RWPE1 (cell line): Measurements from ENCODE around the gene TRPM2.
"Not testable (repeated sequence)": the region's sequence is repeated elsewhere in the genome, so short reads cannot be mapped to it uniquely, and the experiment has no call there.

Source experiments
- CTCF ChIA-PET: fragments of 350-600 bp; sonication (Branson Sonifier 250); formaldehyde crosslinking; extraction: SDS; loops from one replicate; lab custom pipeline; 2021; lab: Yijun Ruan, JAX
- POLR2A ChIA-PET: fragments of 400-600 bp; formaldehyde crosslinking; extraction: SDS; loops from one replicate; lab custom pipeline; 2020; ENCODE audit warnings: antibody characterized with exemption; ENCODE audit not compliant: low non-redundant PET; lab: Yijun Ruan, JAX
- DNase-seq: peaks from one replicate; pipeline ENCODE4 v3.0.0; 2012; ENCODE audit warnings: low spot score
- H3K27ac ChIP-seq: fragments of 450-650 bp; 2 replicates; pipeline ENCODE4 v1.5.1; 2017
- CTCF ChIP-seq: fragments of 450-650 bp; conservative IDR thresholded peaks from 2 replicates; pipeline ENCODE4 v1.5.1; 2017; ENCODE audit warnings: low read depth, mild to moderate bottlenecking

Gene TRPM2

GRCh38 chr21:44402323-44403105, 49.1 kb downstream of the TRPM2 start:
- DNase-seq = no peak
- POLR2A ChIA-PET = no interaction called here
- H3K27ac ChIP-seq = no peak overlapping the region
- CTCF ChIA-PET = interaction anchor here (0.7 kb wide), 2 partner anchors 92 to 398 kb away, joined by 4 to 6 read pairs; no protein-coding TSS in a partner anchor
- TF ChIP-seq CTCF = no peak

GRCh38 chr21:44403106-44404020, 49.9 kb downstream of the TRPM2 start:
- TF ChIP-seq CTCF = no peak
- H3K27ac ChIP-seq = no peak overlapping the region
- CTCF ChIA-PET = interaction anchor here (0.7 kb wide), 2 partner anchors 93 to 397 kb away, joined by 4 to 6 read pairs; no protein-coding TSS in a partner anchor

GRCh38 chr21:44404482-44404881, 51.1 kb downstream of the TRPM2 start:
- DNase-seq, POLR2A ChIA-PET, H3K27ac ChIP-seq, CTCF ChIA-PET: not testable (repeated sequence)

More at GRCh38 chr21:44403106-44404020, 49.9 kb downstream of the TRPM2 start:
- POLR2A ChIA-PET = no interaction called here
- no peak for DNase-seq

- DNase-seq = no peak
- TF ChIP-seq CTCF = no peak
- H3K27ac ChIP-seq = no peak overlapping the region
- CTCF ChIA-PET = interaction anchor here (0.5 kb wide), 1 partner anchor 52 kb away, joined by 3 read pairs; the partner anchor contains the start of gene TRPM2
- POLR2A ChIA-PET = no interaction called here
Observed at GRCh38 chr21:44405091-44405947, 51.9 kb downstream of the TRPM2 start.

- CTCF ChIA-PET = no interaction called here
- H3K27ac ChIP-seq = no peak overlapping the region
- POLR2A ChIA-PET = no interaction called here
- TF ChIP-seq CTCF = no peak
- no peak for DNase-seq
Observed at GRCh38 chr21:44405948-44406872, 52.8 kb downstream of the TRPM2 start.

GRCh38 chr21:44406953-44407352, 53.5 kb downstream of the TRPM2 start:
- TF ChIP-seq CTCF = no peak
- POLR2A ChIA-PET = no interaction called here
- CTCF ChIA-PET = no interaction called here
- DNase-seq = no peak
- H3K27ac ChIP-seq = no peak overlapping the region
